HL-60 (cell line): ENCODE data around the gene GTF2A1L.

Experiments used
- CTCF ChIP-seq: IDR thresholded peaks from one replicate; pipeline ENCODE4 v1.5.1; 2011; ENCODE audit warnings: low read length, control low read depth, inconsistent platforms; ENCODE audit not compliant: insufficient read depth
- GABPA ChIP-seq: IDR thresholded peaks from 2 replicates; pipeline ENCODE4 v1.6.1; 2012; ENCODE audit warnings: low read depth
- POLR2AphosphoS5 ChIP-seq: IDR thresholded peaks from 2 replicates; pipeline ENCODE4 v1.6.1; 2012; ENCODE audit warnings: low read depth
- REST ChIP-seq: IDR thresholded peaks from 2 replicates; pipeline ENCODE4 v1.6.1; 2012; ENCODE audit warnings: low read depth; ENCODE audit not compliant: insufficient replicate concordance
- SPI1 ChIP-seq: IDR thresholded peaks from 2 replicates; pipeline ENCODE4 v1.6.1; 2012; ENCODE audit warnings: low read depth, mild to moderate bottlenecking, borderline replicate concordance

DNA sequence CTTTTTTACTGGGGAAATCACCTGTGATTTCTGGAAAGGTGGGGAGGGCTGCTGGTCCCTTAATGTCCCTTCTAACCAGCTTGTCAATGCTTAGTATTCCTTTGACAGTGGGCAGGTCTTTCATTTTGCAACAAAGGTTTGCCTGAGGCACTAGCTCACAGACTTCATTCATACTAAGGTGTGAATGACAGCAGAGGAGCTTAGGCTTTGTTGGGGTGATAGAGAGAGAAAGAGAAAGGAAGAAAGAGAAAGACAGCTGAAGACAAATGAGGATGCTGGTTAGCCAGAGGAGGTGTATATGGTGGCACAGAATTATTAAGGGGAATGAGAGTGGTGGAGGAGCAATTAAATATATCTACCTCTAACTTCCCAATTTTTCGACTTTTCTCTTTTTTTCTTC is 28.9 kb upstream of the GTF2A1L start:
- no peak for TF ChIP-seq POLR2AphosphoS5
- TF ChIP-seq CTCF = no peak
- TF ChIP-seq GABPA = no peak
- no peak for TF ChIP-seq REST
- no peak for TF ChIP-seq SPI1
